HG03097 (cell line): ENCODE data around the gene HLA-DQA1.

Experiments used
- ATAC-seq: cut with Tn5 transposase; IDR thresholded peaks from one replicate; pipeline ENCODE4 v1.9.1; 2021; ENCODE audit not compliant: unreplicated experiment, low FRiP score

HLA-DQA1 gene

GRCh38 chr6:32692019-32692418 is 54.8 kb downstream of the HLA-DQA1 start:
- no peak for ATAC-seq
